ENCODE data around the gene LRG1. TPM values are rescaled to one million over a fixed set of nuclear protein-coding genes. Genes with fewer than 3 reads are reported as not detected.
A peak's percentile ranks its signal among the peaks of the same experiment; 100 is the strongest.

The LRG1 gene
- total and polyA plus RNA-seq, 2 of the 13 experiments (the other 11 are each of a cell fraction or from before 2014, with no cell fraction given), result 12.0 to 39.3 TPM

DNA sequence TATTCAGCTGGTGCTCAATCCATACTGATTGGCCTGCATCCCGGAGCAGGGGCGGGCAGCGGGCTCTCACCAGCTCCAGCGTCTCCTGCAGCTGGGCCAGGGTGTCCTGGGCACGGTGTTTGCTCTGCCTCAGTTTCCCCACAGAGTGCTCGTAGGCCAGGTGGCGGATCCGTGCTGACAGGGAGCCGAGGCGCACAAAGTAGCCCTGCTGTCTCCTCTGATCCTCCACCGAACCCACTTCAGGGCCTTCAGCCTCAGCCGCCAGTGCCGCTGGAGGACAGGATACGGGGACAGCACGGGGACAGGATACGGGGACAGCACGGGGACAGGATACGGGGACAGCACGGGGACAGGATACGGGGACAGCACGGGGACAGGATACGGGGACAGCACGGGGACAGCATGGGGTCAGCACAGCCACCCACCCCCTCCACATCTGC lies 14.3 kb downstream of the LRG1 start:
- no peak overlapping the region for H3K27ac ChIP-seq (ENCODE audit: extremely low read length, insufficient read depth, low read length)
- no TSS peak for BruUV-seq (replicated peaks)
- ATAC-seq (no peak), FAIRE-seq (no peak), DNase-seq (ENCODE audit: low spot score) (no peak)
- in situ Hi-C loops (cut with HindIII; ENCODE audit: extremely low pct_ligation_motif_present, low pct_unique_long_range_greater_than_20kb), result no loop called here
- no peaks in the 10 kb centered on the region; a peak in 1 of 5 replicates for H3K27me3 ChIP-seq (ENCODE audit: control insufficient read depth in 1 of 2, insufficient read depth in 2 of 2, low read length in 2 of 2)
- H3K4me2 ChIP-seq (ENCODE audit: low read depth, low read length), result no peak overlapping the region
- no peak overlapping the region for H3K4me3 ChIP-seq (replicated peaks in 1 of 3; ENCODE audit: insufficient read depth in 1 of 3, low read depth in 2 of 3, low read length in 3 of 3)
- no peaks in the 10 kb centered on the region for H4K20me1 ChIP-seq (ENCODE audit: insufficient read depth, low read length)
- no peak overlapping the region for H3K9ac ChIP-seq (ENCODE audit: insufficient read depth, low read depth, low read length)
- WGBS (ENCODE audit: low lambda C conversion rate), result 71% methylated on average over 13 of the region's 23 CpGs
- no peaks in the 10 kb centered on the region for H3K79me2 ChIP-seq (ENCODE audit: insufficient read depth, low read length)
- peaks cover 42% of the 10 kb centered on the region for H3K4me1 ChIP-seq (ENCODE audit: insufficient read depth, low read length)
- ChIA-PET POLR2A (interaction anchor here (0.6 to 4.5 kb wide), 2 partner anchors 10 to 14 kb away, joined by 4 to 38 read pairs; partner anchors contain the start of genes LRG1 and PLIN5), CTCF (ENCODE audit: low intra/inter-chr PET ratio, low total read pairs) (no interaction called here)
- no peaks in the 10 kb centered on the region for H3K36me3 ChIP-seq (replicated peaks in 1 of 2; ENCODE audit: control insufficient read depth in 1 of 2, insufficient read depth in 2 of 2, low read length in 2 of 2)
- intact Hi-C loops (cut with micrococcal nuclease; ENCODE audit: unreplicated experiment), result no loop called here
- H3K9me3 ChIP-seq (ENCODE audit: low read length), result no peaks in the 10 kb centered on the region
- TF ChIP-seq EED (CRISPR knock-in tag; IDR thresholded peaks at IDR 0.05) (0 out of 2 replicates have a peak, but pooled peaks have one; percentile 30), HMGA1 (CRISPR knock-in tag; conservative IDR thresholded peaks at IDR 0.05) (no peak)
- TF ChIP-seq, protein P1, sequence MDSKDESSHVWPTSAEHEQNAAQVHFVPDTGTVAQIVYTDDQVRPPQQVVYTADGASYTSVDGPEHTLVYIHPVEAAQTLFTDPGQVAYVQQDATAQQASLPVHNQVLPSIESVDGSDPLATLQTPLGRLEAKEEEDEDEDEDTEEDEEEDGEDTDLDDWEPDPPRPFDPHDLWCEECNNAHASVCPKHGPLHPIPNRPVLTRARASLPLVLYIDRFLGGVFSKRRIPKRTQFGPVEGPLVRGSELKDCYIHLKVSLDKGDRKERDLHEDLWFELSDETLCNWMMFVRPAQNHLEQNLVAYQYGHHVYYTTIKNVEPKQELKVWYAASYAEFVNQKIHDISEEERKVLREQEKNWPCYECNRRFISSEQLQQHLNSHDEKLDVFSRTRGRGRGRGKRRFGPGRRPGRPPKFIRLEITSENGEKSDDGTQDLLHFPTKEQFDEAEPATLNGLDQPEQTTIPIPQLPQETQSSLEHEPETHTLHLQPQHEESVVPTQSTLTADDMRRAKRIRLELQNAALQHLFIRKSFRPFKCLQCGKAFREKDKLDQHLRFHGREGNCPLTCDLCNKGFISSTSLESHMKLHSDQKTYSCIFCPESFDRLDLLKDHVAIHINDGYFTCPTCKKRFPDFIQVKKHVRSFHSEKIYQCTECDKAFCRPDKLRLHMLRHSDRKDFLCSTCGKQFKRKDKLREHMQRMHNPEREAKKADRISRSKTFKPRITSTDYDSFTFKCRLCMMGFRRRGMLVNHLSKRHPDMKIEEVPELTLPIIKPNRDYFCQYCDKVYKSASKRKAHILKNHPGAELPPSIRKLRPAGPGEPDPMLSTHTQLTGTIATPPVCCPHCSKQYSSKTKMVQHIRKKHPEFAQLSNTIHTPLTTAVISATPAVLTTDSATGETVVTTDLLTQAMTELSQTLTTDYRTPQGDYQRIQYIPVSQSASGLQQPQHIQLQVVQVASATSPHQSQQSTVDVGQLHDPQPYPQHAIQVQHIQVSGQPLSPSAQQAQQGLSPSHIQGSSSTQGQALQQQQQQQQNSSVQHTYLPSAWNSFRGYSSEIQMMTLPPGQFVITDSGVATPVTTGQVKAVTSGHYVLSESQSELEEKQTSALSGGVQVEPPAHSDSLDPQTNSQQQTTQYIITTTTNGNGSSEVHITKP (CRISPR knock-in tag; IDR thresholded peaks at IDR 0.05; ENCODE audit: low read depth), result no peak
- H2AFZ ChIP-seq (ENCODE audit: low read length), result no peak overlapping the region
